ENCODE measurements around the gene ANO8. TPM values are rescaled to one million over a fixed set of nuclear protein-coding genes. Genes with fewer than 3 reads are reported as not detected.

The ANO8 gene
- polyA plus RNA-seq, 1 of the 3 experiments (the other 2 are of a cell fraction), result 7.8 TPM

DNA sequence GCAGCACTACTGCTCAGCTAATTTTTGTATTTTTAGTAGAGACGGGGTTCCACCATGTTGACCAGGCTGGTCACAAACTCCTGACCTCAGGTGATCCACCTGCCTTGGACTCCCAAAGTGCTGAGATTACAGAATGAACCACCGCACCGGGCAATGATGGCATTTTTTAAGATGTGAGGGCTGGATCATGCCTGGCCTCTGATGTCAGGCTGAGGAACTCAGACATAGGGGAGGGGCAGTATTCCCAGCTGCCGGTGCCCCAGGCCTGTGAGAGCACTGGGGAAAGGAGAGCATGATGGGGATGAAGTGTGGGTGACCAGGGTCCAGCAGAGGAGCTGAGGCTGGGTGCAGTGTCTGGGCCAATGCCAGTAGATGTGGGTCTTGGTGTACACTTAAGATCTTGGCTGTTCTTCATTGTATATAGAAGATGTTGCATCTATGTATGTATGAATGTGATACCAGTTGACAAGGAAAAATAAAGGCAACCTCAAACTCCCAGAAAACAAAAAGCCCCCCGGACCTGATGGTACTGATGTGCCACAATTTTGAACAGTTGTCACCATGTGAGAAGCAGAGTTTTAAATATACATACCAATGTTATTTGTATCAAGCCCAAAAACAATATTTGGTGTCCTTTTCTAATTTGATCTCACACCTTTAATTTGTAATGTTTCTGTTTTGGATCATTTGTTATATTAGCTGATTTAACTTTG, 45.9 kb upstream of the ANO8 start:
- no peak overlapping the region for H3K27ac ChIP-seq (ENCODE audit: low read depth in 2 of 2, low read length in 1 of 2)
- POLR2A ChIA-PET, result no interaction called here
- 75% methylated on average over 3 of the region's 5 CpGs for WGBS (ENCODE audit: low lambda C conversion rate)
- H3K79me2 ChIP-seq (ENCODE audit: insufficient read depth), result no peaks in the 10 kb centered on the region
- no peaks in the 10 kb centered on the region for H3K9me2 ChIP-seq
- no peaks in the 10 kb centered on the region for H4K20me1 ChIP-seq (ENCODE audit: insufficient read depth)
- no peaks in the 10 kb centered on the region for H3K4me1 ChIP-seq (ENCODE audit: control insufficient read depth in 1 of 2, insufficient read depth in 2 of 2, low read depth in 1 of 2, low read length in 1 of 2)
- H3K9me3 ChIP-seq, result no peaks in the 10 kb centered on the region
- no peak overlapping the region for H3K4me2 ChIP-seq
- CTCF ChIA-PET, result interaction anchor here (0.6 to 1.6 kb wide), 4 partner anchors 11 to 72 kb away, joined by 3 read pairs; no protein-coding TSS in a partner anchor
- no peak overlapping the region for H2AFZ ChIP-seq (ENCODE audit: low read depth)
- TF ChIP-seq GATA2 (CRISPR knock-in tag; IDR thresholded peaks at IDR 0.05), result no peak
- TF ChIP-seq, protein P1, sequence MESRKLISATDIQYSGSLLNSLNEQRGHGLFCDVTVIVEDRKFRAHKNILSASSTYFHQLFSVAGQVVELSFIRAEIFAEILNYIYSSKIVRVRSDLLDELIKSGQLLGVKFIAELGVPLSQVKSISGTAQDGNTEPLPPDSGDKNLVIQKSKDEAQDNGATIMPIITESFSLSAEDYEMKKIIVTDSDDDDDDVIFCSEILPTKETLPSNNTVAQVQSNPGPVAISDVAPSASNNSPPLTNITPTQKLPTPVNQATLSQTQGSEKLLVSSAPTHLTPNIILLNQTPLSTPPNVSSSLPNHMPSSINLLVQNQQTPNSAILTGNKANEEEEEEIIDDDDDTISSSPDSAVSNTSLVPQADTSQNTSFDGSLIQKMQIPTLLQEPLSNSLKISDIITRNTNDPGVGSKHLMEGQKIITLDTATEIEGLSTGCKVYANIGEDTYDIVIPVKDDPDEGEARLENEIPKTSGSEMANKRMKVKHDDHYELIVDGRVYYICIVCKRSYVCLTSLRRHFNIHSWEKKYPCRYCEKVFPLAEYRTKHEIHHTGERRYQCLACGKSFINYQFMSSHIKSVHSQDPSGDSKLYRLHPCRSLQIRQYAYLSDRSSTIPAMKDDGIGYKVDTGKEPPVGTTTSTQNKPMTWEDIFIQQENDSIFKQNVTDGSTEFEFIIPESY (IDR thresholded peaks at IDR 0.05; ENCODE audit: borderline replicate concordance, low read depth), result no peak
- no peak for TF ChIP-seq RXRA (IDR thresholded peaks at IDR 0.05; ENCODE audit: borderline replicate concordance, low read depth)
- TF ChIP-seq NFIC (IDR thresholded peaks at IDR 0.05; ENCODE audit: borderline replicate concordance), result no peak
- no peak for TF ChIP-seq MEF2A (IDR thresholded peaks at IDR 0.05; ENCODE audit: borderline replicate concordance, low read depth)
- TF ChIP-seq, protein P2, sequence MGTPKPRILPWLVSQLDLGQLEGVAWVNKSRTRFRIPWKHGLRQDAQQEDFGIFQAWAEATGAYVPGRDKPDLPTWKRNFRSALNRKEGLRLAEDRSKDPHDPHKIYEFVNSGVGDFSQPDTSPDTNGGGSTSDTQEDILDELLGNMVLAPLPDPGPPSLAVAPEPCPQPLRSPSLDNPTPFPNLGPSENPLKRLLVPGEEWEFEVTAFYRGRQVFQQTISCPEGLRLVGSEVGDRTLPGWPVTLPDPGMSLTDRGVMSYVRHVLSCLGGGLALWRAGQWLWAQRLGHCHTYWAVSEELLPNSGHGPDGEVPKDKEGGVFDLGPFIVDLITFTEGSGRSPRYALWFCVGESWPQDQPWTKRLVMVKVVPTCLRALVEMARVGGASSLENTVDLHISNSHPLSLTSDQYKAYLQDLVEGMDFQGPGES (IDR thresholded peaks at IDR 0.05; ENCODE audit: low read depth, low read length), result no peak
- no peak for TF ChIP-seq YY1 (IDR thresholded peaks at IDR 0.05; ENCODE audit: low read depth)
- TF ChIP-seq, protein P3, sequence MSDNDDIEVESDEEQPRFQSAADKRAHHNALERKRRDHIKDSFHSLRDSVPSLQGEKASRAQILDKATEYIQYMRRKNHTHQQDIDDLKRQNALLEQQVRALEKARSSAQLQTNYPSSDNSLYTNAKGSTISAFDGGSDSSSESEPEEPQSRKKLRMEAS (IDR thresholded peaks at IDR 0.05; ENCODE audit: low read depth), result no peak
- TF ChIP-seq POLR2AphosphoS5 (IDR thresholded peaks at IDR 0.05; ENCODE audit: low read depth, low read length), result no peak
- TF ChIP-seq TCF12 (IDR thresholded peaks at IDR 0.05), result no peak
- TF ChIP-seq RFX5 (IDR thresholded peaks at IDR 0.05; ENCODE audit: low read length), result no peak
- H3F3A ChIP-seq (replicated peaks; ENCODE audit: insufficient read depth), result no peaks in the 10 kb centered on the region
- H3K27me3 ChIP-seq (ENCODE audit: insufficient read depth), result no peaks in the 10 kb centered on the region
- H3K9ac ChIP-seq, result no peak overlapping the region
- DNase-seq, result no peak
- no peak overlapping the region for H3K4me3 ChIP-seq (ENCODE audit: low read depth in 2 of 2, low read length in 1 of 2)
- no peaks in the 10 kb centered on the region for H3K36me3 ChIP-seq (replicated peaks in 1 of 2; ENCODE audit: control insufficient read depth in 1 of 2, insufficient read depth in 2 of 2, low read length in 1 of 2)

DNA sequence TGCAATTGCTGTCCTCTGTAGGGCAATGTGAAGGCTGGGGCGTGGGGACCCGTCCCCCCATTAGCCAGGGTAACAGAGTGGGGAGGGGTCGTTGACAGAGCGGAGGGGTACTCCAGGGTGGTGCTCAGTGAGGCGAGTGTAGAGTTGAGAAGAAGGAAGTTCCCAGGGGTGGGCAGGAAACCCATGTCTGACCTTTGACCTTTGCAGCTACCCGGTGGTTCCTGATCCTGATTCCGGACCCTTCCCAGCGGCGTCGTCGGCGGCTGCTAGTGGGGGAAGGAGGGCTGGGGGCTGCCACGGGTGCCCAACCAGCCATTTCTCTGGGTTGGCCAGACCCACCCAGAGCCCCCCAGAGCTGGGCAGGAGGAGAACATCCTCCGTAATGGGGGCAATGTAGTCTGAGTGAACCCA, 44.6 kb upstream of the ANO8 start:
- Histone ChIP-seq H2AFZ (ENCODE audit: low read depth) (no peak overlapping the region), H3K4me2 (no peak overlapping the region), H3K79me2 (ENCODE audit: insufficient read depth) (no peaks in the 10 kb centered on the region), H4K20me1 (ENCODE audit: insufficient read depth) (no peaks in the 10 kb centered on the region), H3K27me3 (ENCODE audit: insufficient read depth) (no peaks in the 10 kb centered on the region), H3F3A (replicated peaks; ENCODE audit: insufficient read depth) (no peaks in the 10 kb centered on the region), H3K4me3 (ENCODE audit: low read depth in 2 of 2, low read length in 1 of 2) (no peak overlapping the region), H3K9me3 (no peaks in the 10 kb centered on the region), H3K9me2 (no peaks in the 10 kb centered on the region), H3K9ac (no peak overlapping the region), H3K4me1 (ENCODE audit: control insufficient read depth in 1 of 2, insufficient read depth in 2 of 2, low read depth in 1 of 2, low read length in 1 of 2) (no peaks in the 10 kb centered on the region), H3K27ac (ENCODE audit: low read depth in 2 of 2, low read length in 1 of 2) (no peak overlapping the region), H3K36me3 (replicated peaks in 1 of 2; ENCODE audit: control insufficient read depth in 1 of 2, insufficient read depth in 2 of 2, low read length in 1 of 2) (no peaks in the 10 kb centered on the region)
- 69% methylated on average over 14 of the region's 14 CpGs for WGBS (ENCODE audit: low lambda C conversion rate)
- ChIA-PET CTCF (interaction anchor here (1.4 kb wide), 1 partner anchor 13 kb away, joined by 3 read pairs; no protein-coding TSS in a partner anchor), POLR2A (no interaction called here)
- DNase-seq, result no peak
- TF ChIP-seq, protein P4, sequence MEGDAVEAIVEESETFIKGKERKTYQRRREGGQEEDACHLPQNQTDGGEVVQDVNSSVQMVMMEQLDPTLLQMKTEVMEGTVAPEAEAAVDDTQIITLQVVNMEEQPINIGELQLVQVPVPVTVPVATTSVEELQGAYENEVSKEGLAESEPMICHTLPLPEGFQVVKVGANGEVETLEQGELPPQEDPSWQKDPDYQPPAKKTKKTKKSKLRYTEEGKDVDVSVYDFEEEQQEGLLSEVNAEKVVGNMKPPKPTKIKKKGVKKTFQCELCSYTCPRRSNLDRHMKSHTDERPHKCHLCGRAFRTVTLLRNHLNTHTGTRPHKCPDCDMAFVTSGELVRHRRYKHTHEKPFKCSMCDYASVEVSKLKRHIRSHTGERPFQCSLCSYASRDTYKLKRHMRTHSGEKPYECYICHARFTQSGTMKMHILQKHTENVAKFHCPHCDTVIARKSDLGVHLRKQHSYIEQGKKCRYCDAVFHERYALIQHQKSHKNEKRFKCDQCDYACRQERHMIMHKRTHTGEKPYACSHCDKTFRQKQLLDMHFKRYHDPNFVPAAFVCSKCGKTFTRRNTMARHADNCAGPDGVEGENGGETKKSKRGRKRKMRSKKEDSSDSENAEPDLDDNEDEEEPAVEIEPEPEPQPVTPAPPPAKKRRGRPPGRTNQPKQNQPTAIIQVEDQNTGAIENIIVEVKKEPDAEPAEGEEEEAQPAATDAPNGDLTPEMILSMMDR (IDR thresholded peaks at IDR 0.05), result no peak
- TF ChIP-seq, protein P5, sequence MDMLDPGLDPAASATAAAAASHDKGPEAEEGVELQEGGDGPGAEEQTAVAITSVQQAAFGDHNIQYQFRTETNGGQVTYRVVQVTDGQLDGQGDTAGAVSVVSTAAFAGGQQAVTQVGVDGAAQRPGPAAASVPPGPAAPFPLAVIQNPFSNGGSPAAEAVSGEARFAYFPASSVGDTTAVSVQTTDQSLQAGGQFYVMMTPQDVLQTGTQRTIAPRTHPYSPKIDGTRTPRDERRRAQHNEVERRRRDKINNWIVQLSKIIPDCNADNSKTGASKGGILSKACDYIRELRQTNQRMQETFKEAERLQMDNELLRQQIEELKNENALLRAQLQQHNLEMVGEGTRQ (IDR thresholded peaks at IDR 0.05; ENCODE audit: borderline replicate concordance, low read depth, low read length), result no peak

Data from SK-N-SH (cell line).